ENCODE data around the gene SH2D3C. TPM values are rescaled to one million over a fixed set of nuclear protein-coding genes. Genes with fewer than 3 reads are reported as not detected.
A peak's percentile ranks its signal among the peaks of the same experiment; 100 is the strongest.

The SH2D3C gene
- total and polyA plus RNA-seq, 10 of the 15 experiments (the other 5 are each of a cell fraction or from before 2014, with no cell fraction given), result 1.2 to 23.5 (median 16.2) TPM

DNA sequence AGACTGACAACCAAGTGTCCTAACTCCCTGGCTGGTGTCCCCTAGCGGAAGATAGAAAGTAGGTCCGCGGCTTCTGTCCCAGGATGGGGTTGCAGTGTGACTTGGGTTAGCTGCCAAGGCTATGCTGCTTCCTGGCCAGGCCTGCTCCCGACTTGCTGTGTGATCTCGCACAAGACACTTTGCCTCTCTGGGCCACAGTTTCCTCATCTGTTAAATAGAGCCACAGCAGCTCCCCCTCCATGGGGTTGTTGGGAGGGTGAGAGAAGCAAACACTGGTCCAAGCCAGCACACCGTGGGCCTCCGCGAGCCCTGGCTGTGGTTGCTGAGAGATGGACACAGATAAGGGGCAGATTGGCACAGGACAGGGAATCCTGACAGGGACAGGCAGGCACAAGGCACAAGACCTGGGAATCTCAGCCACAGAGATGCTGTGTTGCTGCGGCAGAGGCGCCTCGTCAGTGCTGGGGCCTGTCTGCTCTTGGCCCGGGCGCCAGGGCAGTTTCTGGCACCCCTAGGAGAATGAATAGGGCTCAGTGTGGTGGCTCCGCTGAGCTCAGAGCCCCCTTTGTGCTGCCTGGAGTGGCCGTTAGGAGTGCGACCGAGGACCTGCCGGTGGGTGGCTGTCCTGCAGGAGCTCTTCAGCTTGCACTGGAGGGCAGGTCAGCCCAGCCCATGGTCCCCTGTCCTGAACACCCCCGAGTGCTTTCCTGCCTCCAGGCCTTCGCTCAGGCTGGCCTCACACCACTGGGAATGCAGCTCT is 1.8 kb upstream of the SH2D3C start:
- no peaks in the 10 kb centered on the region for H3K9me3 ChIP-seq (replicated peaks; ENCODE audit: control insufficient read depth, insufficient read depth, low read length)
- H3K36me3 ChIP-seq (ENCODE audit: control insufficient read depth in 2 of 2, insufficient read depth in 2 of 2, low read length in 1 of 2), result no peaks in the 10 kb centered on the region
- H3K4me1 ChIP-seq (ENCODE audit: control insufficient read depth, insufficient read depth, low read length), result peaks cover 49% of the 10 kb centered on the region
- H3K9ac ChIP-seq (ENCODE audit: control insufficient read depth, insufficient read depth, low read length), result no peak overlapping the region; the same call in 1 of the 2 replicates
- no peak overlapping the region for H2AFZ ChIP-seq (ENCODE audit: control insufficient read depth, low read depth, low read length)
- H3K4me3 ChIP-seq, result no peak overlapping the region
- H3K4me2 ChIP-seq (ENCODE audit: control insufficient read depth, insufficient read depth), result peak overlapping the region; percentile 97; the same call in 1 of the 2 replicates
- H3K27me3 ChIP-seq (replicated peaks in 1 of 2; ENCODE audit: control insufficient read depth in 2 of 2, insufficient read depth in 2 of 2, low read length in 1 of 2), result no peaks in the 10 kb centered on the region
- SMC1A ChIA-PET (ENCODE audit: uncharacterized antibody, unreplicated experiment), result interaction anchor here (0.5 to 1.2 kb wide), 4 partner anchors 11 to 126 kb away, joined by 3 to 4 read pairs (median 4); partner anchors contain the start of gene TOR2A
- H3K79me2 ChIP-seq (ENCODE audit: control insufficient read depth, insufficient read depth, low read length), result peaks cover 37% of the 10 kb centered on the region
- POLR2A ChIA-PET, result interaction anchor here (0.7 to 3.6 kb wide), 4 partner anchors 10 to 555 kb away, joined by 4 to 42 read pairs (median 8); no protein-coding TSS in a partner anchor
- H3K27ac ChIP-seq (ENCODE audit: control insufficient read depth, insufficient read depth), result peak overlapping the region; percentile 93
- WGBS (ENCODE audit: insufficient coverage, insufficient replicate concordance, low lambda C conversion rate, missing lambda C conversion rate), result 88% methylated on average over 20 of the region's 20 CpGs
- in situ Hi-C loops (cut with MboI) (no loop called here), intact Hi-C loops (cut with micrococcal nuclease; ENCODE audit: unreplicated experiment) (loop anchor here (10.0 kb wide), 1 partner anchor 284 kb away; the partner anchor contains the start of genes NAIF1 and SLC25A25)
- no peak for ATAC-seq
- TF ChIP-seq ZSCAN29 (IDR thresholded peaks at IDR 0.05) (no peak), NFIC (IDR thresholded peaks at IDR 0.05; ENCODE audit: low read depth, low read length) (no peak), NR2C1 (IDR thresholded peaks at IDR 0.05) (no peak), STAT3 (IDR thresholded peaks at IDR 0.05; ENCODE audit: low read depth, low read length) (no peak), KDM1A (IDR thresholded peaks at IDR 0.05; ENCODE audit: borderline replicate concordance) (no peak), YBX1 (IDR thresholded peaks at IDR 0.05) (no peak)
- TF ChIP-seq, protein P1, sequence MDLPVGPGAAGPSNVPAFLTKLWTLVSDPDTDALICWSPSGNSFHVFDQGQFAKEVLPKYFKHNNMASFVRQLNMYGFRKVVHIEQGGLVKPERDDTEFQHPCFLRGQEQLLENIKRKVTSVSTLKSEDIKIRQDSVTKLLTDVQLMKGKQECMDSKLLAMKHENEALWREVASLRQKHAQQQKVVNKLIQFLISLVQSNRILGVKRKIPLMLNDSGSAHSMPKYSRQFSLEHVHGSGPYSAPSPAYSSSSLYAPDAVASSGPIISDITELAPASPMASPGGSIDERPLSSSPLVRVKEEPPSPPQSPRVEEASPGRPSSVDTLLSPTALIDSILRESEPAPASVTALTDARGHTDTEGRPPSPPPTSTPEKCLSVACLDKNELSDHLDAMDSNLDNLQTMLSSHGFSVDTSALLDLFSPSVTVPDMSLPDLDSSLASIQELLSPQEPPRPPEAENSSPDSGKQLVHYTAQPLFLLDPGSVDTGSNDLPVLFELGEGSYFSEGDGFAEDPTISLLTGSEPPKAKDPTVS (IDR thresholded peaks at IDR 0.05; ENCODE audit: low read depth, low read length), result no peak
- H4K20me1 ChIP-seq (ENCODE audit: control insufficient read depth, insufficient read depth), result no peaks in the 10 kb centered on the region
- no TSS peak for BruUV-seq (replicated peaks)
- no peak for DNase-seq (ENCODE audit: low read depth, low spot score)
- CTCF ChIA-PET, result interaction anchor here (0.6 to 2.6 kb wide), 3 partner anchors 17 to 46 kb away, joined by 3 to 18 read pairs (median 5); partner anchors contain the start of gene TOR2A
- RAD21 ChIA-PET (ENCODE audit: unreplicated experiment), result interaction anchor here (2.4 kb wide), 1 partner anchor 89 kb away, joined by 10 read pairs; no protein-coding TSS in a partner anchor
- FAIRE-seq, result no peak

Measured in GM12878 (cell line).